HepG2 (cell line): ENCODE measurements around the gene TBXA2R. TPM values are rescaled to one million over a fixed set of nuclear protein-coding genes. Genes with fewer than 3 reads are reported as not detected.

Source experiments
- AKNA ChIP-seq: sonication (generic); formaldehyde crosslinking; IDR thresholded peaks from 2 replicates; pipeline ENCODE4 v1.4.0; 2020; ENCODE audit warnings: missing genetic modification reagents, borderline replicate concordance
- BHLHE40 ChIP-seq: IDR thresholded peaks from 2 replicates; pipeline ENCODE4 v1.6.1; 2011; ENCODE audit warnings: low read length, improper control_type of control experiment
- CBX1 ChIP-seq: IDR thresholded peaks from one replicate; pipeline ENCODE4 v1.6.1; 2016; ENCODE audit warnings: antibody characterized with exemption, low read depth
- FOXA3 ChIP-seq: IDR thresholded peaks from 2 replicates; pipeline ENCODE4 v1.6.1; 2016; ENCODE audit warnings: missing genetic modification reagents, missing compliant biosample characterization
- FOXK1 ChIP-seq: sonication (generic); formaldehyde crosslinking; IDR thresholded peaks from 2 replicates; pipeline ENCODE4 v1.4.0; 2020; ENCODE audit warnings: low read depth, missing genetic modification reagents, borderline replicate concordance
- HNF1B ChIP-seq: sonication (generic); formaldehyde crosslinking; IDR thresholded peaks from 2 replicates; pipeline ENCODE4 v1.5.1; 2020; ENCODE audit warnings: mild to moderate bottlenecking, moderate library complexity, missing genetic modification reagents
- KLF9 ChIP-seq: IDR thresholded peaks from 2 replicates; pipeline ENCODE4 v1.6.1; 2016; ENCODE audit warnings: low read depth
- POLR2G ChIP-seq: fragments of 200-400 bp; formaldehyde crosslinking; IDR thresholded peaks from 2 replicates; pipeline ENCODE4 v1.6.1; 2018; ENCODE audit warnings: mild to moderate bottlenecking, low read depth, low read length, moderate library complexity
- SP2 ChIP-seq: sonication (generic); formaldehyde crosslinking; IDR thresholded peaks from 2 replicates; pipeline ENCODE4 v1.5.1; 2020; ENCODE audit warnings: mild to moderate bottlenecking, missing genetic modification reagents
- STAG1 ChIP-seq: sonication (generic); formaldehyde crosslinking; IDR thresholded peaks from 2 replicates; pipeline ENCODE4 v1.4.0; 2020; ENCODE audit warnings: missing genetic modification reagents
- TCF7L2 ChIP-seq: IDR thresholded peaks from 2 replicates; pipeline ENCODE4 v1.6.1; 2011; ENCODE audit warnings: mild to moderate bottlenecking, low read depth, low read length, moderate library complexity
- U2AF1 ChIP-seq: fragments of 200-400 bp; formaldehyde crosslinking; optimal IDR thresholded peaks from 2 replicates; pipeline ENCODE3; 2017; ENCODE audit warnings: mild to moderate bottlenecking, low read depth, low read length
- ZFP41 ChIP-seq: sonication (generic); formaldehyde crosslinking; IDR thresholded peaks from 2 replicates; pipeline ENCODE4 v1.4.0; 2020; ENCODE audit warnings: mild to moderate bottlenecking, missing genetic modification reagents, borderline replicate concordance
- ZMYM3 ChIP-seq: sonication (generic); formaldehyde crosslinking; IDR thresholded peaks from 2 replicates; pipeline ENCODE4 v1.5.1; 2020; ENCODE audit warnings: mild to moderate bottlenecking, missing genetic modification reagents
- ZNF143 ChIP-seq: sonication (generic); formaldehyde crosslinking; IDR thresholded peaks from 2 replicates; pipeline ENCODE4 v1.4.0; 2020; ENCODE audit warnings: missing genetic modification reagents
- ZNF207 ChIP-seq: fragments of 450-650 bp; IDR thresholded peaks from 2 replicates; pipeline ENCODE4 v1.6.1; 2016; ENCODE audit warnings: antibody characterized with exemption, borderline replicate concordance
- ZNF232 ChIP-seq: sonication (generic); formaldehyde crosslinking; IDR thresholded peaks from 2 replicates; pipeline ENCODE4 v1.4.0; 2020; ENCODE audit warnings: missing genetic modification reagents, borderline replicate concordance
- ZNF24 ChIP-seq: fragments of 450-650 bp; IDR thresholded peaks from 2 replicates; pipeline ENCODE4 v1.6.1; 2017; ENCODE audit warnings: antibody characterized with exemption, mild to moderate bottlenecking
- ZNF737 ChIP-seq: sonication (generic); formaldehyde crosslinking; IDR thresholded peaks from 2 replicates; pipeline ENCODE4 v1.5.0; 2020; ENCODE audit warnings: missing genetic modification reagents, mild to moderate bottlenecking, borderline replicate concordance
- ZZZ3 ChIP-seq: sonication (generic); formaldehyde crosslinking; IDR thresholded peaks from 2 replicates; pipeline ENCODE4 v1.4.0; 2020; ENCODE audit warnings: missing genetic modification reagents, mild to moderate bottlenecking, borderline replicate concordance
- polyA plus RNA-seq, 8 experiments: library from polyadenylated mRNA; depleted of rRNA in 3 of 8; stranded (reverse) in 7 of 8; unstranded in 1 of 8; fragments of >200 nt; fragmentation: Illumina TruSeq in 4 of 8; extraction: Trizol in 4 of 8; gene quantifications; 2 replicates each; pipeline versions ENCODE4 v1.2.1 to v1.2.3, GENCODE V29; 2011 to 2016; ENCODE audit warnings: low read depth in 4 of 8, missing spikeins in 1 of 8, mixed read lengths in 1 of 8; ENCODE audit not compliant: insufficient read depth in 1 of 8
- total RNA-seq, 5 experiments: library from RNA; depleted of rRNA; stranded (reverse); fragments of >200 nt; fragmentation: Illumina TruSeq; extraction: Trizol; gene quantifications; 2 replicates each; pipeline ENCODE4 v1.2.3, GENCODE V29; 2016; ENCODE audit warnings: low read depth in 1 of 5
- TF ChIP-seq, protein P1 (sequence below): sonication (generic); formaldehyde crosslinking; IDR thresholded peaks from 2 replicates; pipeline ENCODE4 v1.8.0; 2022; ENCODE audit warnings: missing genetic modification reagents, mild to moderate bottlenecking, borderline replicate concordance

The TBXA2R gene
- total and polyA plus RNA-seq, 2 of the 13 experiments (the other 11 are each of a cell fraction or from before 2014, with no cell fraction given): 0.09 TPM; not detected in 1

DNA sequence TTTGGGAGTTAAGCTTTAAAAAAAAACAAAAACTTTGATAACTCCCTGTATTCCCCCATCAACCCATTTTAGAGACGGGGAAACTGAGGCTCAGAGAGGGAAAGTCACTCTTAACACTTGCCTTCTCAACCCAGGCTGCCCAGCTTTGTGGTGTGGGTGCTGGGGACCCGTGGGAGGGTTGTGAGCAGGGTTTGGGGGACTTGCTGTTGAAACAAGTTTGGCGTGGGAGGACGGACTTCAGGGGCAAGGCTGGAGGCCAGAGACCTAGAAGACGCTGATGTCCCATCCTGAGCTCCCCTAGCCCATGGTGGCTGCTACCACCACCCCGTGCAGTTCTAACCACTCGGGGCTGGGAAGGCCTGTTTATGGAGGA is 20.7 kb upstream of the TBXA2R start (continued):
- no peak for TF ChIP-seq AKNA
- no peak for TF ChIP-seq ZNF232
- no peak for TF ChIP-seq KLF9 (CRISPR knock-in tag)
- no peak for TF ChIP-seq ZNF24
- TF ChIP-seq ZNF737 (CRISPR knock-in tag): no peak
- no peak for TF ChIP-seq FOXA3
- no peak for TF ChIP-seq TCF7L2
- TF ChIP-seq, protein P1, sequence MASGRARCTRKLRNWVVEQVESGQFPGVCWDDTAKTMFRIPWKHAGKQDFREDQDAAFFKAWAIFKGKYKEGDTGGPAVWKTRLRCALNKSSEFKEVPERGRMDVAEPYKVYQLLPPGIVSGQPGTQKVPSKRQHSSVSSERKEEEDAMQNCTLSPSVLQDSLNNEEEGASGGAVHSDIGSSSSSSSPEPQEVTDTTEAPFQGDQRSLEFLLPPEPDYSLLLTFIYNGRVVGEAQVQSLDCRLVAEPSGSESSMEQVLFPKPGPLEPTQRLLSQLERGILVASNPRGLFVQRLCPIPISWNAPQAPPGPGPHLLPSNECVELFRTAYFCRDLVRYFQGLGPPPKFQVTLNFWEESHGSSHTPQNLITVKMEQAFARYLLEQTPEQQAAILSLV (CRISPR knock-in tag): no peak
- TF ChIP-seq ZMYM3 (CRISPR knock-in tag): peak; percentile 99
- no peak for TF ChIP-seq HNF1B (CRISPR knock-in tag)
- TF ChIP-seq STAG1 (CRISPR knock-in tag): no peak
- TF ChIP-seq POLR2G: no peak
- no peak for TF ChIP-seq U2AF1
- no peak for TF ChIP-seq CBX1
- TF ChIP-seq BHLHE40: no peak
- TF ChIP-seq FOXK1 (CRISPR knock-in tag): no peak
- TF ChIP-seq ZNF207: no peak
- no peak for TF ChIP-seq ZNF143 (CRISPR knock-in tag)
- no peak for TF ChIP-seq ZFP41 (CRISPR knock-in tag)
- TF ChIP-seq SP2 (CRISPR knock-in tag): no peak
- no peak for TF ChIP-seq ZZZ3
